Measurements from ENCODE around the gene EMILIN3.

EMILIN3 gene

DNA sequence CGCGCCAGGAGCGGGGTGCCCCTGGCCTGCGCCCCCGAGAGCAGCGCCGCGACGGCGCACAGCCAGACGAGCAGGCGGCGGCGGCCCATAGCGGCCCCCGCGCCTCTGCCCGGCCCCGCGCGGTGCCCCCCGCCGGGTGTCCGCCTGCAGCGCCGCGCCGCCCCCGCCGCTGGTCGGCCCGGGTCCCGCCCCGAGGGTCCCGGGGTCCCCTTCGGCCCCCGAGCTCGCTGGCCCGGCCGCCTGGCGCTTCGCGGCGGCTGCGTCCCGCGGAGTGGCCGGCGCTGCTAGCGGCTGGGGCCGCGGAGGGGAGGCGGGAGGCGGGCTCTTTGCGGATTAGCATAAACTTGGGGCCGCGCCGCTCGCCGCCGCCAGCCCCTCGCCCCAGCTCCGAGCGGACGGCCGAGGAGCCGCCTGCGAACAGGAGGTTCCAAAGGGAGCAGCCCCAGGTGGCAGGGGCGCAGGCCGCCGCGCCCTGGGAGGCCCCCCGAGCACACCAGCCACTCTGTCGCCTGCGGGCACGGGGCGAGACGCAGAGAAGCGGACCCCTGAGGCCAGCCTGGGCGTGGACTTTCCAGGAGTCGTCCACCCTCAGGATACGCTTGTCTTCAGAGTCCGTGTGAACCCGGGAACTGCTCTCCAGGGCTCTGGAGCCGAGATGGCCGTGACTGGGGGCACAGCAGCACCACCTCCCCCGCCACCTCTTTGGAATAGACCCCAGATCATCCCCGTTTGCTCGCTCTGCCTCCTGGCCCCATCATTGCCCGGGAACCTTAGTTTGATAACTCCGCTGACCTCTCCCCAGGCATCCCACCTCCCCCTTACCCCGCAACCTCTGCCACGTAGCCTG, at the start of gene EMILIN3:
EMILIN3 (minus strand) TSS at position 273 of the 847 bp plus-strand sequence; CDS start at position 89, 184 bp downstream.
- DNase-seq (ENCODE audit: extremely low read depth in 1 of 2, low read depth in 1 of 2): no peak

DNA sequence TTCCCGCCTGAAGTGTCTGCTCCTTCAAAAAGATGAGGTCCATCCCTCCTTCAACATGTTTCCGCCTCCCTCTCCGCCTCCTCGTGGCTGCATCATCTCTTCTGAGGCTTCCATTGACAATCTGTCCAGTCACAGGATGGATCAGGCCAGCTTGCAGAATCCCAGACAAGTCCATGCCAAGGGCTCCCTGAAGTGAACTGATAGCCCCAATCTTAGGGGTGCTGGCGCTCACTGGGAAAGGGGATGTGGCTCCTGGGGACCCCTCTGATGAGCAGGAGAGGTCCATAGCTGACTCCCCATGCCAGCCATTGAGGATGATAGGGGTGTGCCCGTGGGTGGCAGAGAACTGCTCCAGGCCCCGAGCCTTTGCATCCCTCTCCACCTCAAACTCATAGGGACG, 48.6 kb upstream of the EMILIN3 start:
- no peak for DNase-seq (ENCODE audit: extremely low read depth in 1 of 2, low read depth in 1 of 2)

DNA sequence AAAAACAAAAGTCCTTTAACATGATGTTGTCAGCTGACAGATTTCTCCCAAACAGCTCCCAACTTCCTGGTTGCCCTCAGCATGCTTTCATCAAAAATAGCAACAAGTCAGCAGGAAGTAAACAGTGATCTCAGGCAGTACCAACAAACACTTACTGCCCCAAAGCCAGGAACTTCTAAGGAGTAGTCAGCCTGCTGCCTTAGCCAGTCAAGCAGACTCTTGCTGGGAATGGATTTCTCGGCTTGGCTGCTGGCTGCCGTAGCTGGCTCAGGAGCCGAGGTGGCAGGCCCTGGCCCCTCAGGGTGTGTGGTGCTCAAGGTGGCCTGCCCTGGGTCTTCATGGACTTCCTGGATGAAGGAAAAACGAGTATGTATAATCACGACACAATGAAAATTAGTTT, 46.6 kb upstream of the EMILIN3 start:
- no peak for DNase-seq (ENCODE audit: extremely low read depth in 1 of 2, low read depth in 1 of 2)

DNA sequence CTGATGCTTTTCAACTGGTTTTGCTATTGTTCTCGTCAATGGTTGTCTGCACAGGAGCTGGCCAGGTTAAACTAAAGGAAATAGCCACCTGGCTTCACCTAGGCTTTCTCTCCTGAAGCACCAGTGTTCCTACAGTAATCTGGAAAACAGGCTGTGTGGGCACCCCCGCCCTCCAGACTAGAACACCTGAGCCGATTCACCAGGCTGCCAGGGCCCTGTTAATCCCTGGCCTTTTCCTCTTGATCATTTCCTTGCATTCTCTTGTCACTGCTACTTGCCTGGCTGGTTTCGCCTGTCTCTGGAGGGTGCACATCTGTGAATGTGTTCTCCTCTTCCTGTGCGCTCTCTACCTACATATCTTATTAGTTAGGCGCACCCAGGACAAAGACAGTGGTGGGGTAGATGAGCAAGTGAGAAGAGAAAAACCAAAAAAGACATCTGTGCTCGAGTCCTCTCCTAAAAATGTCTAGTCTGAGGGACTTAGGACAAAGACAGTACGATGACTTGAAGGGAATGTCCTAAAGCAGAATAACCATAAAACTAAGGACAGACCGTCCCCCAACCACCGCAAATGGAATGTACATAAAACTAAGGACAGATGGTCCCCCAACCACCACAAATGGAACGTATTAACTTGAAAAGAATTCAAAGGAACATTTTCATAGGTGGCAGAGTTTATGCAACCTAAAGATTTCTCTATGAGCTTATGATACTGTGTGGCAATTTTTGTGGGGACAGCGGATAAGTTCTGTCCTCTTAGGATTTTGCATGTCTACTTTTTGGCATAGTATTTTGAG, 45.9 kb upstream of the EMILIN3 start:
- DNase-seq (ENCODE audit: extremely low read depth in 1 of 2, low read depth in 1 of 2): no peak

- no peak for DNase-seq (ENCODE audit: extremely low read depth in 1 of 2, low read depth in 1 of 2)
These were observed 44.8 kb upstream of the EMILIN3 start for GRCh38 chr20:41411391-41411847.

DNA sequence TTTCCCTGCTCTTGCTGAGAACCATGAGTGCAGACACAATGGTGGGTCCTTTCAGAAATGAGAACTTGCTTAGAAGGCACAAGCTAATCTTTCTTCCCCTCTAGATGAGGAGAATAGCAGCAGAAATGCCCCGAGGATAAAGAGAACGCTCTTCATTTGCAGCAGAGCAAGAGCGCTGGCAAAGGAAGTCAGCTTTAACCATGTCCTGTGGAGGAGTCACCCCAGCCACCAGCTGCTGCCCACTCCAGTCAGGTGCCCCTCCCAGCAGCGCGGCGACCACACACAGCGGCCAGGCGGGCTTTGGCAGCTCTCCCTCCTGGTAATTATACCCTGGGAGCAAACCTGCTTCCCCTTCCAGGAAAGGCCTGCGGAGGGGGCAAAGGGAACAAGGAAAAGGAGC, 42.4 kb upstream of the EMILIN3 start:
- DNase-seq (ENCODE audit: extremely low read depth in 1 of 2, low read depth in 1 of 2): no peak

- DNase-seq (ENCODE audit: extremely low read depth in 1 of 2, low read depth in 1 of 2): no peak
These were observed 41.7 kb upstream of the EMILIN3 start for GRCh38 chr20:41408156-41408794.

GRCh38 chr20:41407607-41408006, 41.0 kb upstream of the EMILIN3 start:
- no peak for DNase-seq (ENCODE audit: extremely low read depth in 1 of 2, low read depth in 1 of 2)

DNA sequence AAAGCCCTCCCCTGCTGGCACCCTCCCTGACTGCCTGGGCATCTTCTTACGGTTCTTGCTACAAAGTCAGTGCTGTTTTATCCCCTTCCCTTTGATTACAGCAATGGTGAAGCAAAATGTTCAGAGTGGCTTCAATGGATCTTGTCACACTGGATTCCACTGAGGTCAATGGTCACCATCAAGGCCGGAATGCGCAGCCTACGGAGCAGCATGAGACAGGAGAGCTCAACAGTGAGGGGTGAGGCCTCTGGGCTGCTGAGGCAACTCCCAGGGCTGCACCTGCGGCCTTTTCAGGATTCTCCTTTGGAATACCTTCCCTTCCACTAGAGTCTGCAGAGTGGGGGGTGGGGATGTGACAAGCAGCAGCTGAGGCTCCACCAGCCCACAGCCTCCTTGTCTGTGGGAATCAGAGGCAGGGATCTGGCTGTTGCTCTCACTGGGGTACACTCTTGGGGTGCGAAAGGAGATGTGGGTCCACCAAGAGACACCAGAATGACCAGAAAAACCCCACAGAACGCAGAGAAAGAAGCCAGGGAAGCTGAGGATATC, 40.4 kb upstream of the EMILIN3 start:
- DNase-seq (ENCODE audit: extremely low read depth in 1 of 2, low read depth in 1 of 2): no peak

DNA sequence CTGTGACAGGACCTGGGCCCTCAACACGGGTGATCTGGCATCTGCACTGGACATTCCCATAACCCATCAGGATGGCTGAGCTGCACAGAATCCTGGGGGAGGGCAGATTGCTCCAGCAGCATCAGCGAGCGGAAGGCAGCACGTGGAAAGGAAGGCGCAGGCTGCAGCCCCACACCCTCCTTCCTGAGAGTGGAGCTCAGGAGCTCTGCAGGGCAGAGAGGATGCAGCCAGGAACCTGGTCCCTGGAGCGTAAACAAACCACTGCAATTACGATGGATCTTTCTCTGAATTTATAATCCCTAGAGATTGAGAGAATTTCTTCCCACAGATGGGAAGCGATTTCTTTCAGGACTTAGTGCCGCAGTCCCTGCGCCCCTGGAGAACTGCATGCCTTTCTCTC, 39.7 kb upstream of the EMILIN3 start:
- DNase-seq (ENCODE audit: extremely low read depth in 1 of 2, low read depth in 1 of 2): no peak

- no peak for DNase-seq (ENCODE audit: extremely low read depth in 1 of 2, low read depth in 1 of 2)
These were observed 38.8 kb upstream of the EMILIN3 start for GRCh38 chr20:41405436-41405835.

DNA sequence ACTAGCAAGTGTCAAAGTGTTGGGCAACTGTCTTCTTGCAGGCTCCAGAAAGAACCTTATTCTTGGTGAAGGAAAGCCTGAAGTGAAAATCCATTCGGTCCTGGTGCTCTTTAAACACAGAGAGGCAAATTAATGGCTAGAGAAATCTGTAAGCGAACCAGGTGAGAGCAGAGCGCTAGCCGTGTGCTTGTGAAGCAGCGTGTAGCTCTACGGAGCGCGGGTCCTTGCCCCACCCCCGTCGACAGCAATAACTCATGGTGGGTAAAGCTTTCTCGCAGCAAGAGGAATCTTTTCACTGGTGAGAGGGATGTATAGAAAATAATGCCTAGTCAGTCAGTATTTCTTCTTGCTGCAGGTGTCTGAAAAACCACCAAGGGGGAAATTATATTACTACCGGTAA, 37.0 kb upstream of the EMILIN3 start:
- DNase-seq (ENCODE audit: extremely low read depth in 1 of 2, low read depth in 1 of 2): no peak

- no peak for DNase-seq (ENCODE audit: extremely low read depth in 1 of 2, low read depth in 1 of 2)
These were observed 31.8 kb upstream of the EMILIN3 start for GRCh38 chr20:41398408-41398807.

DNA sequence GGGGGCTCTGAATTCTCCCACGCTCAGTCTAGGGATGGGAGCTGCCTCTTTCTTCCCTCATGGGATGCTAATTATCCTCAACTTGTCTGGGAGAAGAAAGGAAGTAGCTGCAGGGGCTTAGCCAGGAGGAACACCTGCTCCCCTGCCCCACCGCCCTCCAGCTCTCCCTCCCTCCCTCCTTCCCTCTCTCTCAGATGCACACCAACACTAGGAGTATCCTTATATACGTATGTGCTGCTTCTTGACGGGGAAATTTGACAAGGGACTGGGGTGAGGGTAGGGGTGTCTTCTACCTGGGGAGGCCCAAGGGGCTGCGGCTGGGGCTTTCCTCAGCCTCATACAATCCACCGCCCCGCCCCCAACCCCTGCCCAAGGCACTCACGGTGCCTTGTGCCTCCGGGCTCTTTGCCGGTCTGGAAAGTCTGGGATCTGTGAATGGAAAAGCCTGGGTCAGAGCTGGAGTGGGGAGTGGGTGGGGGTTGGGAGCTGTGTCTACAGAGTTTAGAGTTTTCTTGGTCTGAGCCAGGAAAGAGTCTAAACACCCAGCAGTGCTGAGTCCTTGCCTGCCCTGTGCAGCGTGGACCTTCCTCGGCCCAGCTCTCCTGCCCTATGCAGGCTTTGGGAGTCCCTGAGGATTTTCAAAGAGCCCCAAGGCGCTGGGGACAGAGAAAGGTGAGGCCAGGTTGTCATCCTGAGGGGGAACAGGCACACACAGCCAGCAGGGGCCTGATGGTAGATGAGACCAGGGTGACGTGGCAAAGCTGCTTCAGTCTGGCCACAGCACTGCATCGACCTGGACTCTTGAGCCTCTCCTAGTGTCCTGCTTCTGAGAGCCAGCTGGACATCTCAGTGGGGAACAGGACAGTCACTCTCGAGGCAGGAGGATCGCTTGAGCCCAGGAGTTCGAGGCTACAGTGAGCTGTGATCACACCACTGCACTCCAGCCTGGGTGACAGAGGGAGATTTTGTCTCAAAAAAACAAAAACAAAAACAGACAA, 29.3 kb upstream of the EMILIN3 start:
- no peak for DNase-seq (ENCODE audit: extremely low read depth in 1 of 2, low read depth in 1 of 2)

GRCh38 chr20:41394931-41395666, 28.5 kb upstream of the EMILIN3 start:
- DNase-seq (ENCODE audit: extremely low read depth in 1 of 2, low read depth in 1 of 2): no peak

DNA sequence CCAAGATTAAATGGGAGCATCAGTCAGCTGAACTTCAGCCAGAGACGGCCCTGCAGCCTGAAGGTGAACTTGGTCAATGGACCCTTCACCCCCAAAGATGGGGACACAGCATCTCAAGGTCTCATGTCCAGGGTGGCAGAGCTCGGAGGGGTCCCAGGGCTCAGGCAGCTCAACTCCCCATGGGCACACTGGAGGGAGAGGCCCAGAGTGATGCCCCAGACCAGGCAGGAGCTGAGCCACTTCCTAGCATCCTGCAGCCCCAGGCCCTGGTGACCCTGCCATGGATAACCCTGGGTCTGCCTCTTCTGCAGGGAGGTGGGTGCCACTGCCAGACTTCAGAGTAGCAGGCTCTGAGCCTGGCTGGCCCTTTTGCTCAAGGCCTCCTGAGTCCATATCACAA, 27.5 kb upstream of the EMILIN3 start:
- DNase-seq (ENCODE audit: extremely low read depth in 1 of 2, low read depth in 1 of 2): no peak

GRCh38 chr20:41393705-41394066, 27.1 kb upstream of the EMILIN3 start:
- DNase-seq (ENCODE audit: extremely low read depth in 1 of 2, low read depth in 1 of 2): no peak

DNA sequence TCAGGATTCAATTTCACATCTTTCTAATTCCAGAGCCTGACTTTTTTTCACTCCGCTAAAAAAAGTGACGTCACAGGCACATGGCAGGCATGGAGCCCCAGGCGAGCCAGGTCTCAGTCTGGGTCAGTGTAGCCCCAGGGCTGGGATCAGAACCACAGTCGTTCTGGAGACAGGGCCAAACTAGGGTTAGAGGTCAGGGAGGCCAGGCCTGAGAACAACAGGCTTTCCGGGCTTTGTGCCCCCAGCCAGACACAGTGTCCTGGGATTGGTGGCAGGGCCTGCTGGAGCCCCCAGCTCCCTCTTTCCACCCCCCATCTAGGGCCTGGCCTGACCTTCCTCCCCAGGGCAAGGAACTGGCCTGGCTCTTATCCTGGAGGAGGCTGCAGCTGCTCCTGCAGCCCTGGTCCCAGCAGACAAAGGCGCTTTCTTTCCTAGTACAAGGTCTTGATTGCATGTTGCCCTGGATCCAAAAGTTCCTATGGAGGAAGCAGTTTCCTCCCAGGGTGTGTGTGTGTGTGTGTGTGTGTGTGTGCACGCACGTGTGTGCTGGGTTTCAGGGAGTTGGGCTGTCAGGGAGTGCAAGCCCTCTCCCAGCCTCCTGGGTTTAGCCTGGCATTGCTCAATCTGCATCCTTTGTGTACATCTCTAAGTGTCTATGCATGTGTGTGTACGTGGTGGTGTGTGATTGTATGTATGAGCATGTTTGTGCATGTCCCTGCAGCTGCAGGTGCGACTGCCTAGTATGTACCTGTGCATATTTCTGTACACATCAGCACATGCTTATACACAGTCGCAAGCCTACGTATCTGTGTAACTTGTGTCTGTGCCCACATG, 26.5 kb upstream of the EMILIN3 start:
- no peak for DNase-seq (ENCODE audit: extremely low read depth in 1 of 2, low read depth in 1 of 2)

GRCh38 chr20:41392295-41392694, 25.7 kb upstream of the EMILIN3 start:
- DNase-seq (ENCODE audit: extremely low read depth in 1 of 2, low read depth in 1 of 2): no peak
